ENCODE data around the gene TGM1.

The TGM1 gene

DNA sequence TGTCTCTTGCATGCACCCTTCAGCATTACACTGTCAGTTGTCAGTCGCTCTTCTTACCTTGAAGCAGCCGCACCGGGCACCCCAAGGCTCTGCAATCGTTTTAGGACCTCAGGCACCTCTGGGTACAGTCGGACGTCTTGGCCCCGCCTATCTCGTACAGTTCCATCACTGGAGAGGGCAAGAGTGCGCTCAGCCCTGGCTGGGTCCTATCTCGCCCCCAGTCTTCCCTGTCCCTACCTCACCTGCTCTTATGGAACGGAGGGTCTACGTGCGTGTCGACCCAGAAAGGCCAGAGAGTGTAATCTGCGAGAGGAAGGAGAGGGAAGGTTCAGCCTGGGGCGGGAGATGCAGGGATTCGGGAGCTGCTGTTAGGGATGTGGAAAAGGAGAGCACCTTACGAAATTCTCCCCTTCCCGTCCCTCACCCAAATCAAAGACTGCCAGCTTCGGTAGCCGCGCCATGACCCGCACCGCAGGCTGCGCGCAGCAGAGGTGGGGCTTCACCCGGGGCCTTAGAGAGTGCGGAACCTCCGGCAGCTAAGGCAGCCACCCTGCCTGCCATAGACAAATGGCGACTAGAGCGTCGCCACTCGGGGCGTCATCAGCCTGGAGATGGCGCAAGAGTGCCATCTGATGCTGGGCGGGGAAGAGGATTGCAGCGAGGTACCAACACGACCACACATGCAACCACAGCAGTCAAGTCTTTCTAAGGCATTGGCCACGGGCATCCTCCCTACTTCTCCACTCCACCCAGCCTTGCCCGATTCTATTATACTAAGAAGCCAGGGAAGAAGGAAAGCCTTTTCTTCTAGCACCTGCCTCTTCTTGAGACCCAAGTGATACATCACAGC lies 47.3 kb downstream of the TGM1 start, which contains the start of gene MDP1 (continued):
- TF ChIP-seq, protein P1, sequence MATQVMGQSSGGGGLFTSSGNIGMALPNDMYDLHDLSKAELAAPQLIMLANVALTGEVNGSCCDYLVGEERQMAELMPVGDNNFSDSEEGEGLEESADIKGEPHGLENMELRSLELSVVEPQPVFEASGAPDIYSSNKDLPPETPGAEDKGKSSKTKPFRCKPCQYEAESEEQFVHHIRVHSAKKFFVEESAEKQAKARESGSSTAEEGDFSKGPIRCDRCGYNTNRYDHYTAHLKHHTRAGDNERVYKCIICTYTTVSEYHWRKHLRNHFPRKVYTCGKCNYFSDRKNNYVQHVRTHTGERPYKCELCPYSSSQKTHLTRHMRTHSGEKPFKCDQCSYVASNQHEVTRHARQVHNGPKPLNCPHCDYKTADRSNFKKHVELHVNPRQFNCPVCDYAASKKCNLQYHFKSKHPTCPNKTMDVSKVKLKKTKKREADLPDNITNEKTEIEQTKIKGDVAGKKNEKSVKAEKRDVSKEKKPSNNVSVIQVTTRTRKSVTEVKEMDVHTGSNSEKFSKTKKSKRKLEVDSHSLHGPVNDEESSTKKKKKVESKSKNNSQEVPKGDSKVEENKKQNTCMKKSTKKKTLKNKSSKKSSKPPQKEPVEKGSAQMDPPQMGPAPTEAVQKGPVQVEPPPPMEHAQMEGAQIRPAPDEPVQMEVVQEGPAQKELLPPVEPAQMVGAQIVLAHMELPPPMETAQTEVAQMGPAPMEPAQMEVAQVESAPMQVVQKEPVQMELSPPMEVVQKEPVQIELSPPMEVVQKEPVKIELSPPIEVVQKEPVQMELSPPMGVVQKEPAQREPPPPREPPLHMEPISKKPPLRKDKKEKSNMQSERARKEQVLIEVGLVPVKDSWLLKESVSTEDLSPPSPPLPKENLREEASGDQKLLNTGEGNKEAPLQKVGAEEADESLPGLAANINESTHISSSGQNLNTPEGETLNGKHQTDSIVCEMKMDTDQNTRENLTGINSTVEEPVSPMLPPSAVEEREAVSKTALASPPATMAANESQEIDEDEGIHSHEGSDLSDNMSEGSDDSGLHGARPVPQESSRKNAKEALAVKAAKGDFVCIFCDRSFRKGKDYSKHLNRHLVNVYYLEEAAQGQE (tag by site-specific recombination; IDR thresholded peaks at IDR 0.05): no peak; the same call in 1 of the 2 replicates
- TF ChIP-seq MEIS1 (CRISPR knock-in tag; IDR thresholded peaks at IDR 0.05; ENCODE audit: borderline replicate concordance) (no peak), ZFP41 (tag by site-specific recombination; IDR thresholded peaks at IDR 0.05; ENCODE audit: borderline replicate concordance) (no peak), KLF1 (tag by site-specific recombination; IDR thresholded peaks at IDR 0.05) (peak; percentile 89), ZBTB8A (tag by site-specific recombination; IDR thresholded peaks at IDR 0.05) (peak; percentile 43; the same call in 1 of the 2 replicates), ZSCAN30 (tag by site-specific recombination; IDR thresholded peaks at IDR 0.05) (no peak), ZNF239 (tag by site-specific recombination; IDR thresholded peaks at IDR 0.05) (no peak), ZNF610 (tag by site-specific recombination; IDR thresholded peaks at IDR 0.05; ENCODE audit: borderline replicate concordance) (peak; percentile 66; the same call in 1 of the 2 replicates), SP7 (tag by site-specific recombination; IDR thresholded peaks at IDR 0.05) (peak; percentile 77), ZNF341 (tag by site-specific recombination; IDR thresholded peaks at IDR 0.05; ENCODE audit: low read depth) (peak; percentile 14; the same call in 1 of the 2 replicates), ZFP69B (tag by site-specific recombination; IDR thresholded peaks at IDR 0.05) (peak; percentile 53; the same call in 1 of the 2 replicates), ZBTB17 (tag by site-specific recombination; IDR thresholded peaks at IDR 0.05) (peak; percentile 87), ZNF664 (tag by site-specific recombination; IDR thresholded peaks at IDR 0.05) (no peak), ZNF623 (tag by site-specific recombination; IDR thresholded peaks at IDR 0.05) (peak; percentile 15; the same call in 1 of the 2 replicates), ZNF140 (tag by site-specific recombination; IDR thresholded peaks at IDR 0.05) (no peak), GLI4 (tag by site-specific recombination; IDR thresholded peaks at IDR 0.05) (no peak)
- TF ChIP-seq, protein P2, sequence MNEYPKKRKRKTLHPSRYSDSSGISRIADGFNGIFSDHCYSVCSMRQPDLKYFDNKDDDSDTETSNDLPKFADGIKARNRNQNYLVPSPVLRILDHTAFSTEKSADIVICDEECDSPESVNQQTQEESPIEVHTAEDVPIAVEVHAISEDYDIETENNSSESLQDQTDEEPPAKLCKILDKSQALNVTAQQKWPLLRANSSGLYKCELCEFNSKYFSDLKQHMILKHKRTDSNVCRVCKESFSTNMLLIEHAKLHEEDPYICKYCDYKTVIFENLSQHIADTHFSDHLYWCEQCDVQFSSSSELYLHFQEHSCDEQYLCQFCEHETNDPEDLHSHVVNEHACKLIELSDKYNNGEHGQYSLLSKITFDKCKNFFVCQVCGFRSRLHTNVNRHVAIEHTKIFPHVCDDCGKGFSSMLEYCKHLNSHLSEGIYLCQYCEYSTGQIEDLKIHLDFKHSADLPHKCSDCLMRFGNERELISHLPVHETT (tag by site-specific recombination; IDR thresholded peaks at IDR 0.05): peak; percentile 81
- TF ChIP-seq, protein P3, sequence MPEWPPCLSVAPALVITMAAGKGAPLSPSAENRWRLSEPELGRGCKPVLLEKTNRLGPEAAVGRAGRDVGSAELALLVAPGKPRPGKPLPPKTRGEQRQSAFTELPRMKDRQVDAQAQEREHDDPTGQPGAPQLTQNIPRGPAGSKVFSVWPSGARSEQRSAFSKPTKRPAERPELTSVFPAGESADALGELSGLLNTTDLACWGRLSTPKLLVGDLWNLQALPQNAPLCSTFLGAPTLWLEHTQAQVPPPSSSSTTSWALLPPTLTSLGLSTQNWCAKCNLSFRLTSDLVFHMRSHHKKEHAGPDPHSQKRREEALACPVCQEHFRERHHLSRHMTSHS (tag by site-specific recombination; IDR thresholded peaks at IDR 0.05): no peak

DNA sequence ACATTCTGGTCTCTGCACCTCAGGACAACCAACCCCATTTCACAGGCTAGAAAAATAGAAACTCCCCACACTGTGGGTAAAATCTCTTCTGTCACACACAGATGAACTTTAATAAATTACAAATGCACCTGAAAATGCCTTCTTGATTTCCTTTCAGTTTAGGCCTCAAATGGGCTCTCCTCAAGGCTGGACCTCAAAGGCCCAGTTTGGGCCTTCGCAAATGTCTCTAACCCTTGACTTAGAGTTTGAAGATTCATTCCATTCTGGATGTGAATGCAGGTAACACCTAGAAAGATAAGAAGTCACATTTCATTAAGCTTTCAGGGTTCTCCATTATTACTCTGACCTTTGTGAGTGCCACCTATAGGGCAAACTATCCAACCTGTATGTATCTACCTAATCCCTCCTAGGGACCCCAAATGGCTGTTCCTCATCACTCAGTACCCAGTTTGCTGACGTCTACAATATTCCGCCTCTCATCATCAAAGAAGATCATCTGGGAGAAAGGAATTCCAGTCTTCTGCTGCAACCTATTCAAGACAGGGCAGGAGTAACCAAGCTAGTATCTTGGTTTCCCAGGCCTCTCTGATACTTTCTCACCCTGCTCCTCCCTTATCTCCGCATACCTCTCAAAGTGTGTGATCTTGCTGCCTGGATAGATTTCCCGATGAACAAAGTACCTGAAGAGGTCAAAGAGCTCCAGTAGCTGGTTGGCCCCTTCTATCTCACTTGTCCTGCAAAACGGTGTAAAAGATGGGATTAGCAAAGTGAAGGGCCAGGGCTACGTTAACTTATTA lies 48.9 kb downstream of the TGM1 start:
- H3K9me3 ChIP-seq (ENCODE audit: control insufficient read depth, insufficient read depth, low read depth, low read length): no peaks in the 10 kb centered on the region
- peaks cover 13 to 50% of the 10 kb centered on the region in 2 experiments for H3K36me3 ChIP-seq (ENCODE audit: control insufficient read depth in 2 of 2, insufficient read depth in 1 of 2, low read length in 2 of 2)
- H3K4me1 ChIP-seq (ENCODE audit: control insufficient read depth, insufficient read depth, low read length): no peaks in the 10 kb centered on the region
- ChIA-PET POLR2A (interaction anchor here (0.8 to 4.3 kb wide), 17 partner anchors 9 to 99 kb away, joined by 3 to 43 read pairs (median 5); partner anchors contain the start of genes DCAF11, EMC9, IPO4 and IRF9), CTCF (interaction anchor here (0.6 to 1.6 kb wide), 9 partner anchors 9 to 913 kb away, joined by 3 to 4 read pairs (median 3); no protein-coding TSS in a partner anchor)
- H3K27ac ChIP-seq (ENCODE audit: extremely low read depth, low read depth, low read length): peak overlapping the region; percentile 94
- peak overlapping the region; percentile 26; the same call in 1 of the 2 replicates for H3K4me3 ChIP-seq (ENCODE audit: low read depth, low read length)
- TF ChIP-seq, protein P1 (tag by site-specific recombination; IDR thresholded peaks at IDR 0.05): no peak
- no peak for TF ChIP-seq KLF7 (tag by site-specific recombination; IDR thresholded peaks at IDR 0.05; ENCODE audit: borderline replicate concordance)
- no peak for TF ChIP-seq ZFP41 (tag by site-specific recombination; IDR thresholded peaks at IDR 0.05; ENCODE audit: borderline replicate concordance)
- TF ChIP-seq ZBTB48 (tag by site-specific recombination; IDR thresholded peaks at IDR 0.05): no peak
- no peak for TF ChIP-seq MYNN (tag by site-specific recombination; IDR thresholded peaks at IDR 0.05; ENCODE audit: borderline replicate concordance)
- no peak for TF ChIP-seq MZF1 (tag by site-specific recombination; IDR thresholded peaks at IDR 0.05; ENCODE audit: borderline replicate concordance)
- no peak for TF ChIP-seq ZNF776 (tag by site-specific recombination; IDR thresholded peaks at IDR 0.05; ENCODE audit: borderline replicate concordance)

All from HEK293 (cell line).